HG03066 (cell line): ENCODE data around the gene SLC35E3.
"Not testable (repeated sequence)": the region's sequence is repeated elsewhere in the genome, so short reads cannot be mapped to it uniquely, and the experiment has no call there.

ENCODE experiments used
- ATAC-seq: cut with Tn5 transposase; IDR thresholded peaks from one replicate; pipeline ENCODE4 v1.9.1; 2021; ENCODE audit warnings: low read depth; ENCODE audit not compliant: unreplicated experiment

The SLC35E3 gene

GRCh38 chr12:68793436-68793835 lies 47.5 kb downstream of the SLC35E3 start:
- ATAC-seq: no peak

GRCh38 chr12:68793975-68794652 lies 48.1 kb downstream of the SLC35E3 start:
- no peak for ATAC-seq

GRCh38 chr12:68794653-68795251 lies 48.8 kb downstream of the SLC35E3 start:
- no peak for ATAC-seq

GRCh38 chr12:68796399-68796798 lies 50.4 kb downstream of the SLC35E3 start:
- no peak for ATAC-seq

GRCh38 chr12:68798882-68799234 lies 52.9 kb downstream of the SLC35E3 start:
- no peak for ATAC-seq

GRCh38 chr12:68800294-68800693 lies 54.3 kb downstream of the SLC35E3 start:
- ATAC-seq: no peak

- not testable (repeated sequence) for ATAC-seq
Measured at GRCh38 chr12:68801124-68801523, 55.1 kb downstream of the SLC35E3 start.

GRCh38 chr12:68802372-68802745 lies 56.4 kb downstream of the SLC35E3 start:
- ATAC-seq: peak; percentile 16

GRCh38 chr12:68802911-68803651 lies 57.1 kb downstream of the SLC35E3 start:
- ATAC-seq: not testable (repeated sequence)

- no peak for ATAC-seq
Measured at GRCh38 chr12:68803948-68804656, 58.1 kb downstream of the SLC35E3 start.

GRCh38 chr12:68804657-68805591 lies 58.9 kb downstream of the SLC35E3 start:
- no peak for ATAC-seq

GRCh38 chr12:68805592-68806120 lies 59.7 kb downstream of the SLC35E3 start:
- ATAC-seq: no peak

- no peak for ATAC-seq
Measured at GRCh38 chr12:68806488-68807237, 60.7 kb downstream of the SLC35E3 start.

GRCh38 chr12:68807274-68807575 lies 61.2 kb downstream of the SLC35E3 start:
- ATAC-seq: not testable (repeated sequence)

GRCh38 chr12:68807576-68808387 lies 61.8 kb downstream of the SLC35E3 start, which contains the start of gene MDM2:
Gene MDM2 (plus strand): TSS chr12:68808177. CDS start chr12:68808478, 301 bp downstream.
- ATAC-seq: peak; percentile 62

- peak; percentile 52 for ATAC-seq
Measured at GRCh38 chr12:68808388-68809189, 62.6 kb downstream of the SLC35E3 start.

GRCh38 chr12:68809190-68810026 lies 63.4 kb downstream of the SLC35E3 start:
- ATAC-seq: no peak
